NCI-H2196 treated with DMSO at 0.1 percent for 48 hours (cell line): ENCODE data around the gene ZNF354C.

Source experiments
- DNase-seq: peaks from one replicate; lab custom pipeline; 2025; ENCODE audit not compliant: unreplicated experiment; lab: John Stamatoyannopoulos, UW

ZNF354C gene

DNA sequence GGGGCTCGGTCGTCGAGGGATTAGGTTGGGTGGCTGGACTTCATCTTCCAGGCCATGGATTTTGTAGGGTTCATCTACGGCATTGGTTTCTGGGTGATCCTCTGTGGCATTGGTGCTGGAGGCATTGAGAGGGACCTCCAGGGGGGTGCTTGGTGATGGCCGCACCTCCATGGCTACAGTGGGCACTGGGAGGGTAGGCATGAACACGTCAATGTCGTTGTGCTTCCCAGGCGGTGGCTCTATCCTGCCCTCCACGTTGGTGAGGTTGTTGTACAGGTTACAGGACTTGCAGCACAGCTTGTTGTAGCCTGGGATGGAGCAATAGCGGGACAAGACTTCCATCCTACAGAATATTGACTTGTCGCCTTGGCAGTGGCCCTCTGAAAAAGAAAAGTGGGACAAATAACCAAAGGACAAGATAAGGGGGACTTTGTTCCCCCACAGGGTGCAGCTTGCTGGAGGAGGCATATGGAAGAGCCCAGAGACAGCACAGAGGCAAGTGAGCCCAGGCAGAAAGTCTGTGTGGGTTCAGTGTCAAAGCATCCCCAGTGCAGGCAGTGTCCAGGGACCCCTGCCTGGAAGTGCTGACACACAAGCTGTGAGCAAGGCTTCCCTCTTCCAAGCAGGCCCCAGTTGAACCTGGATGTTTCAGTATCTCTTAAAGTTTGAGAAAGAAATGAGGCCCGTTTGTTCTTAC, 53.9 kb downstream of the ZNF354C start:
- no peak for DNase-seq

DNA sequence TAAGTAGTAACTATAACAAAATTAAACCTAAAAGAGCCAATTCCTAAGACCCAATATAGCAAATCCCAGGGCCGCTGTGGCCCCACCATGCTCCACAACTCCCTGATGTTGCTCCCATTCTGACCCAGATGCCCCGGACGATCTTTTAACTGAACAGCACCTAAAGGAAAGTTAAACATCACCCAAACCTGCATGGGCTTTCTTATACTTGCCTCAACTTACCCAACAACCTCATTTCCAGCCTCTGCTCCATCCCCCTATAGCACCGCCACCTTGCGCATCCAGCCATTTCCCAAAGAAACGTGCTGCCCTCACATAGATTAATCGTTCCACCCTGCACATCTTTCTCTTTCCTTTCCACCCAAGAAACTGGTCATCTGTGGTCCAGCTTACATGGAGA, 54.6 kb downstream of the ZNF354C start:
- no peak for DNase-seq

DNA sequence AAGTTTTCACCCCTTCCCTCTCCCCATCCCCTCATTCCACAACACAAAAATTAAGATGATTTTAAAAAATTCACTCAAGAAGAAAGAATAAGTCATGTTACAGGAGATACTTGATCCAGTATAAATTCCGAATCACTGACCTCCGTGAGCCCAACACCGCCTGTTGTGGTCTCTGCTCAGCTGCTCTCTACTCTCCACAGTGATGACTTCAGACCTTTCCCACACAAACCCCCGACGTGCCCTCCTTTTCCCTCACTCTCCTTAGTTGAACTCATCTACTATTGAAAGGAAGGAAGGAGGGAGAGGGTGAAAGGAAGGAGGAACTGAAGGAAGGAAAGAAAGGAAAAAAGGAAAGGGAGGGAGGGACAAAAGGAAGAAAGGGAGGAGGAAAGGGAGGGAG, 55.1 kb downstream of the ZNF354C start:
- no peak for DNase-seq

DNA sequence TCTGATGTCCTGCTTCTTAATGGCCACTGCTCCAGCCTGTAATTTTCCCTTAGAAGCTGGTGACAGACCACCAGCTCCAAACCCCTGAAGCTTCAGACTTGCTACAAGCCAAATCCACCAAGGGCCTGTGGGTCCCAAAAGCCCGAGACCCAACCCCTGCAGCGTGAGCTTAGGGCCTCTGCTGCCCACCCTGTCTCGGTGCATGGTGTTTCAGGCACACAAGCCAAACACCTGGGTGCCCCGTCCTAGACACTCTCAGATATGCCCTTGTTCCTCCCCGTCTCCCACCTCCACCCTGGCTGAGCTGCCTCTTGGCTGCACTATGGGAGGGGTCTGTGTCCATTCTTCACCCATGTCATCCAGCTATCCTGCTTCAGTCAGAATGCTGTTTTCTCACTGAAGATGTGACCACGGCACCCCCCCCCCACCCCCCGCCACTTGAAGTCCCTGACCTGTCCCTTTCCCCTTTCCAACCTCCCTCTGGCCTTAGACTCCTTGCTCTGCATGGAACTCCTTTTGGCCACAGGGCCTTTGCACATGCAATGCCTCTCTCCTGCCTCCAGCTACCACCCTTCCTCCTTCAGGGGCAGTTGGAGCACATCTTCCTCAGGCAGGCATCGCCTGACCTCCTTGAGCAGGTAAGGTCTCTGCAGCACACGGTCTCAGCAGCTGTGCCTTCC, 55.8 kb downstream of the ZNF354C start:
- no peak for DNase-seq

DNA sequence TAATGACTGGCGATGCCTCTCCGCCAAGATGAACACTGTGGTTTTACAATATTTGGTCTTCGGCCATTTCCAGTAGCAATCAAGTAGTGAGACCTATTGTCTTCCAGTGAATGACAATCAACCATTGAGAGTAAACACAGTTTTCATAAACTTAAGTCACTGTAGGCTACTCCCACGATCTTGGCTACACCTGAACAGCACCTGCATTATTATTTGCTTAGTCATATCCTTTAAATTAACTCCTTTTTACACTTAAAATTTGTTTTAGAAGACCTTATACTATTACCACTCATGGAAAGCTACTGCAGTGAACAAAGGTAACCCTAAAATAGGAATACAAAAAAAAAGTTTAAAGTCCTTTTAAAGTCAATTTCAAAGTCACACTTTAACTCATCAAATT, 58.2 kb downstream of the ZNF354C start:
- no peak for DNase-seq

DNA sequence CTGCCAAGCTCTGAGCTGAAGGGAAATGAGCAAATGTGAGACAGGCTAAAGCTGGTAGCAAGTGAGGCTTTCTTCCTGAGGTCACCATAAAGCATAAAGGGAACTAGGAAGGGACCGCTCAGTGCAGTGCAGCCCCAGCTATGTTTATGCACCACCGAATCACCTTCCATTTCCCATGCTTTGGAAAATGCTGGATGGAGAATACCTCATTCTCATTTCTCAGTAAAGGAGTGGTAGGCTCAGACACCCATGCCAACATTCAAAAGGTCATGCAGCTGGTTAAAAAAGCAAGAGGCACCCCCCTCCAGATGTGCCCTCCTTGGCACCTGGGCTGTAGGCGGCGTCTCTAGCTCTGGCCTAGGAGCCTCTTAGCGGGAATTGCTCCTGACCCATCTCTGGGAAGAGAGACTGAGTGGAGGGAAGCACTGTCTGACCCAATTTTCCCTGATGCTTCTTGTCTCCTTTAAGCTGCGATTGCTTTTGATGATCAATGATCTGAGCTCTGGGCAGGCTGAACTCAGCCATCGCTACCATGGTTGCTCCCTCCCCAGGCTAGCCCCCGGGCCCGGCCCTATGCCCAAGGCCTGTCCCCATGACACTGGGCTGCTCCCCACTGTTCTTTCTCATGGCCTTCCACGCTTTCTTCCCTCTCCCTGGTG, 58.7 kb downstream of the ZNF354C start:
- no peak for DNase-seq

DNA sequence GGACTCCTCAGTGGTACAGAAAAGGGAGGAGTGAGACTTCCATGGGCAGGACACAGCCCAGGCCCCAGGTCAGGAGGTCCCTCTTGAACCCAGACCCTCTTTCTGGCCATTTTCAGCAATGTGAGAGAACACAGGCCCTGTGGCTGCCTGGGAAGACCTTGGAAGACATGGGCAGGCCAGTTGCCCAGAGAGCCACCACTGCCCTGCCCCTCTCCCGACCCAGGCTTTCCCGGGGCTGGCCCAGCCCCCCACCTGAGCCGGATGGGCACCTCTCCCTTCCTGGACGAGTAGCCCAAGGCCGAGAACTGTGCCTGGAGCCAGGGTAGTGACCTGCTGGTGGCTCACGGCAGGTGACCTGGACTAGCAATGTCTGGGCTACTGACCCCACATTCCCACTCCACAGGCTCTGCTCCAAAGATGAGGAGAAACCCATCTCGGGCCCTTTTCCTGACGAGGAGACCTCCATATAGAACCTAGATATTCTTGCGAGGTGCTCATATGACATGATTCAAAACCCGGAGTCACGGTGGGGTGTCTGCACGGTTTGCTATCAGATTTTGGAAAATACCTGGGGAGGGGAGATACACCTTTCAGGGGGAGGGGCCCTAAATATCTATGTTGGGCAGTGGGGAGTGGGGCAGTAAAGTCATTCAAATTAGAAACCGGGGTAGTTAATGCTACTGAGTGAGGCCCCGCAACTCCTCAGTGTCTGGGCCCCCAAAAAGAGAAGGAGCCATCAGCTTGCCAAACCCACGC, 59.4 kb downstream of the ZNF354C start:
- DNase-seq: no peak

DNA sequence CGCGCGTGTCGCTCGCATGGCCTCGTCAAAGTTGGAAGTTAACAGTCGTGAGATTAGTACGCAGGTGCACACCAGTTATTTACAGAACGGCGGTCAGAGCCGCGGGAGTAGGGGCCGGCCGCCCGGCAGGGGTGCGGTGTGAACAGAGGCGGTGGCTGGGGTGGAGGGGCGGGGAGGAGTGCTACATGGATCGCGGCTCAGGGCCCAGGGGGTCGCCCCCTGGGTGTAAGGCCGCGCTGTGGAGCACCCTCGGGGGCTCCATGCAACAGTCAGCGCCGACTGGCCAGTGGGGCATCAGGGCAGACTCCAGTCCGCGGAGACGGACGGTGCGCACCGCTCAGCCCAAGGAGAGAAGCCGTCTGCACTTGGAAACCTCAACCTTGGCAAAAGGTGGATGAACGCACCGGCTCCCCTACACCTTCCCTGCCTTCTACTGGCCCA, 60.3 kb downstream of the ZNF354C start:
- DNase-seq: no peak

DNA sequence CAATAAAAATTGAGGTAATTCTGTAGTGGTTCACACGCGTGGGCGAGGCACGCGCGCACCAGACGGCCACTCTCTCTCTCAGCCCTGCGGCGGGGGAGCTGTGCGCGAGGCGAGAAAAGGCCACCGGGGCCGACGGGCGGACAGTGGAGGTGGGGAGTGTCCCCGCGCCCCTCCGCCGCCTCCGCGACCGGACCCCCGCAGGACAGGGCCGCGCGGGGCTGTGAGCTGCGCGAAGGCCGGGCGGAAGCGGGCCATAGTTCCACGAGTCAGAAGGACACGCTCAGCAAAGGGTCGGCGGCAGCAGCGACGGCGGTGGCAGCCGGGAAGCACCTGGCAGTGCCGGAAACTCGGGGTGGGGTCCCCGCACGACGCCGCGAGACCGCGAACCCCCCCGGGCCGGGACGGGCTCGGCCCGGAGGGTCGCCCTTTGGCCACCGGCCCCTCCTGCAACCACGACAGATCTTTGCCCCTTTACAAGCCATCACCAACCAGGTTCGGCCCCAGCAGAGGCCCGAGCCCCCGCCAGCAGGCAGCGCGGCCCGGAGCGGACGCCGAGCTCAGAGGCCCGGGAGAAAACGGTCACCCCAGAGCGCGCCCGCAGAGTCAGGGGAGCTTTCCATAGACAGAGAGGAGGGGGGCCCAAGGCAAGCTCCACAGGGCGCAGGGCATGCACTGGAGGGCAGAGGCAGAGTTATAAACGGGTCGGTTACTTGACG, 60.9 kb downstream of the ZNF354C start:
- DNase-seq: no peak

DNA sequence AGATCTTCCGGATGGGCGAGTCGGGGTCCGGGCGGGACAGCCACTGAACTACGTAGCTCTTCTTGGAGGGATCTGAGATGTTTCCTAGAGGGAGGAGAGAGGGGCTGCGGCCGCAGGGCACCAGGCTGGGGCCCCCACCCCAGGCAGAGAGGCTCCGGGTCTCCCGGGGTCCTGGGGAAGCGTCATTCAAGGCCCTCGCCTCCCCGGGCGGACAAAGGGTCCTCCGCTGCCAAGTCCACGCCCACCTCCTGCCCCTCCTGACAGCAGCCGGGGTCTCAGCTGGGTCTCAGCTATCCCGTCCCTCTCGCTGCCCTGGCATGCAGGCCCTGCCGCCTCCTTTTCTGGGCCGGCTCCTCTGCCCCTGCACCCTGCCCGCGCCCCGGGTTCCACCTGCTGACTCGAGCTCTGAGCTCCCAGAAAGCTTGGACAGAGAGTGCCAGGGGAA, 61.5 kb downstream of the ZNF354C start:
- no peak for DNase-seq

DNA sequence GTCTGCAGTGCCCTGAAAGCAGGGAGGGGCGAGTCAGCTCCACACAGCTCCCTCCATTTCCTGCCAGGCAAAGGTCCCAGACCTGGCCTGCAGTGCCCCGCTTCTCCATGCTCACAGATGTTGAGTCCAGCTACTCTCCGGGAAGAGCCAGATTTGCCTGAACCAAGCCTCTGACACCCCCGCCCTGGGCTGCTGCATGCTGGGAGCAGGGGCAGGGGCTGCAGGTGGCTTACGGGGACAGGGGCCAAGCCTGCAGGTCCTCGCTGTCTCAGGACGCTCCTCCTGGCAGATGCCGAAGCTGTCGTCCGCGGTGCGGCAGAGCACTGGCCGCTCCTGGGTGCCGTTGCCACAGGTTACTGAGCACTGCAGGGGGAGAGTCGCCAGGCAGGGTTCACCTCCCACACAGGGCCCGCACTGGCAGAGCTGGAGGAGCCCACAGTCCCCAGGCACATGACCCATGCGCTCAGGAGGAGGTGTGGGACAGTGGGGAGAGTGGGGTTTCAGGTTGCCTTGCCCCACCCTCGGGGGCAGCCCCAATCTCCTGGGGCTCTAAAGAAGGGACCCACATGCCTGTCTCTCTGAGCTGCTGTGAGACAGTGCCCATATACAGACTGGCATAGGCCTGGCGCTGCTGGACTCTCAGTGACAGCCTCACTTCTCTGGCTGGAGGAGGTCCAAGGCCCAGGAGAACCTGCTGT, 62.4 kb downstream of the ZNF354C start:
- no peak for DNase-seq

DNA sequence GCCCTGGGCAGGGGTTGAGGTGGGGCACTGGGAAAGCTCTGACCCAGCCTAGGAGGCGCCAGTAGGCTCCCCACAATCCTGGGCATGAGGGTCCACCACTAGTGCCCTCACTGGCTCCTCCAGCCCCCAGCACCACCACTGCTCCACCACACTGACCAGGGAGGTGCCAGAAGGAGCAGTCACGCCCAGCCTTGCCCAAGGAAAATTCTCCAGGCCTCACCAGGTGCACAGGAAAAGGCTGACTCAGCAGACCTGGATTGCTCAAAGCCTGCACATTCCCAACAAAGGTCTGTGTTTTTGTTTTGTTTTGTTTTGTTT, 62.9 kb downstream of the ZNF354C start:
- DNase-seq: no peak

DNA sequence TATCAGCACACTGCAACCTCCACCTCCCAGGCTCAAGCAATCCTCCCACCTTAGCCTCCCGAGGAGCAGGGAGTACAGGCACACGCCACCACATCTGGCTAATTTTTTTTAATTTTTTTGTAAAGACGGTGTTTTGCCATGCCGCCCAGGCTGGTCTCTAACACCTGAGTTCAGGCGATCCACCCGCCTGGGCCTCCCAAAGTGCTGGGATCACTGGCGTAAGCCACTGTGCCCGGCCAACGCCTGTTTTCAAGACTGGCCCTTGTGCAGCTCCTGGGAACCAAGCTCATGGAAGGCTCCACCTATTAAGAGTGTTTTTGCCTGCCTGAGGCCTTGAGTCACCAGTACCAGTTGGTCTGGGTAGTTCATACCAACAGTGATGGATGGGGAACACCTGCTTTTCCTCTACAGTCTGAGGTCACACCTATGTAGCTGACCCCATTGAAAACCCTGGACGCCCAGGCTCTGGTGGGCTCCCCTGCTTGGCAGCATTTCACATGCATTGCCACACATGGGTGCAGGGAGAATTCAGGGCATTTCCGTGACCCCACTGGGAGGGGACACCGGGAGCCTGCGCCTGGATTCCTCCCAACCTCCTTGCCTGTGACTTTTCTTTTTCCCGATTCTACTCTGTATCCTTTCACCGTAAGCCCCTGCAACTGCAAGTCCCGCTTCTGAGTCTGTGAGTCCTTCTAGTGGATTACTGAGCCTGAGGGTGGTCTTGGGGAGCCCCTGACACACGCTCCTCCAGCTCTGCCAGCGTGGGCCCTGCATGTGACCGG, 63.5 kb downstream of the ZNF354C start:
- no peak for DNase-seq

DNA sequence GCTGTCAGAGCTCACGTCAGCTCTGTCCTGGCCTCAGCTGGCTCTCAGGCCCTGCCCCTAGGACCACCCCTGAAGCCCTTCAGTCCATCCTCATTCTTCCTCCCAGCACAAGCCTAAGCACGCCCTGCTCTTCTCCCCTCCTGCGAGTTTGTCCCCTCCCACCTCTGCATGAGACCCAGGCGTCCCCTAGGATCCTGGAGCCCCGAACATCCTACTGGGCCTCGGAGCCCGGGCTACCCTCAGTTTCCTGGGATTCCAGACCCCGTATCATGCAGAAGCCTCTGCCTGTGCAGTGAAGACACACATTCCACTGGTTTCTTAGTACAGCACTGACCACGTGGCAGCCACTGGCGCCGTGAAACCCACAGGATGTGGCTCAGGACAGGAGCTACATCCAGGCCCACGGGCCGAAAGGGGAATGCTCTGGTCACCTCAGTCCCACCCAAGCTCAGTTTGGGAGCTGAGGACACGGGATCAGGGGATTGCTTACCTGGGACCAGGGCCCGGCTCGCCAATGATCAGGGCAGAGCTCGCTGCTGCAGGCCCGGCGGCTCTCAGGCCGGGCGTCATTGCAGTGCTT, 64.2 kb downstream of the ZNF354C start:
- DNase-seq: no peak

DNA sequence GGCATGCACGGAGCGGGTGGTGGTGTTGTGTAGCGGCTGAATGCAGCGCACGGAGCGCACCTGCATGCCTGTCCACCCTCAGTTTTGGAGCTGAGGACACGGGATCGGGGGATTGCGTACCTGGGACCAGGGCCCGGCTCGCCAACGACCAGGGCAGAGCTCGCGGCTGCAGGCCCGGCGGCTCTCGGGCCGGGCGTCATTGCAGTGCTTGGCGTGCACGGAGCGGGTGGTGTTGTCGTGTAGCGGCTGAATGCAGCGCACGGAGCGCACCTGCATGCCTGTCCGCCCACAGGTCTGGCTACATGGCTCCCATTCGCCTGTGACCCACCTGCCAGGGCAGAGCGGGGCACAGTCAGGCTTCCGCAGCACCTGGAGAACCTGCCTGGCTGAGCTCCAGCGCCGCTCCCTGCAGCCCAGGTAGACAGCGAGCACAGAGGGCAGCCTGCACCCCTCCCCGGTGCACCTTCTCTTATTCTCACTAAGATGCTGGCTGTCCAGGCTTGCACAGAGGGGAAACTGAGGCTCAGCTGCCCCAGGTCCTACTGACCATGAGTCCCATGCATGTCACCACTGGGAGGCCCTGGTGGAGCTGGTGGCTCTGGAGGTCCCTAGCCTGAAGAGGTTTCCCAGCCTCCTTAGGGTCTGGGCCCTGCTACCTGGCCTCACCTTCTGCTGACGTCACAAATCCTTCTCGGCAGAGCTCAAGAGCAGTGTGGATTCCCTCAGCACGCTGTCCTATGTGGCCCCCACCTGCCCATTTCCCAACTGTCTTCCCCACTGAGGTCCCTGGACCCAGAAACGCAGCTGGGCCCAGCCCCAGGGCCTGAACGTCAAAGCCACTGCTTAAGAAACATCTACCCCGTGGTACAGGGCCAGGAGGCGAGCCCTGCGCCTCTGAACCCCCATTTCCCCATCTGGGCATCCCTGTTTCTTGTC, 64.9 kb downstream of the ZNF354C start:
- DNase-seq: no peak

DNA sequence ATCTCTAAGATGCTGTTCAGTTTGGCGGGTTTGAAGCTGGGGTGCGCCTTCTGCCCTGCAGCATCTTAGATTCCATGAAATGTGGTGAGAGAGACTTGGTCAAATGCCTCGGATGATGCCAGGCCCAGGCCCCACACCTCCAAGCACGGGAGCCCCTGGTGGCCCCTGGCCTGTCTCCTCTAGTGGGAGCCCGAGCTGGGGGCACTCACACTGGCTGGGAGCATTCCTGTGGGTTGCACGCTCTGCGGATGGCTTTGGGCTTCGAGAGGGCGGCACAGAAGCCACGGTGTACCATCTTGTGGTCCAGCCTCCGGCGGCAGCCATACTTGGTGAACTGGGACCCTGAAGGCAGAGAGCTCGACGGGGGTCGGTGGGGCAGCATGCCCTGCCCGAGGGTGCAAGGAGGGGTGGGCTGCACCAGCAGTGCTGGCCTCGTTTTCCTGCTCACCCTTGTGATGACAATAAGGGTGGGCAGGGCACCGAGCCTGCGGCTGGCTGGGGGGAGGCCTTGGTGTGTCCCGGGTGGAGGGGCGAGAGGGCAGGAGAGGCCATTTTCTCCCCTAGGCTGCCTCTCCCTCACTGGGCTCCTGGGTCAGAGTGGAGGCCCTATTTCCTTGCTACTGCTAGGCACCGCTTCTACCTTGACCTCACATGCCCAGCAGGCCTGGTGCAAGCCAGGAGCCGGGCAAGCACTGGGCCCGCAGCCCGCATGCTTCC, 65.8 kb downstream of the ZNF354C start:
- DNase-seq: no peak

DNA sequence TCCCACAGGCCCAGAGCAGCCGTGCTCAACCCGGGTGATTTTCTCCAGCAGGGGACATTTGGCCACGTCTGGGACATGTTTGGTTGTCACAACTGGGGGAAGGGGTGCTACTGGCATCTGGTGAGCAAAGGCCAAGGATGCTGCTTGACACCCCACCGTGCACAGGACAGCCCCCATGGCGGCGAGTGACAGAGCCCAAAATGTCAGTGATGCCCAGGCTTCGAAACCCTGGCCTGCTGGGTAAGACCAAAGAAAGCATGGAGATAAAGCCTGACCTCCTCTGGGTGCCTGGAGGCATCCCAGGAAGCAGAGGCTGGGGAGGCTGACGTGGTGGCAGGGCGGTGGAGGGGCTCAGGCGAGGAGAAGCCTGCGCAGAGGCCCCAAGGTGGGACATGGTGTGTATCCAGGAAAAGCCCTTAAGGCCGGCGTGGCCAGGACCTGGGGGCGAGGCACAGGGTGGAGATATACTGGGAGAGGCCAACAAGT, 66.4 kb downstream of the ZNF354C start:
- DNase-seq: no peak
